GM20431 (cell line): Measurements from ENCODE around the gene SLC26A2.

Experiments
- in situ Hi-C: fragments of 300-500 bp; cut with MseI, MboI; formaldehyde crosslinking; loops from one replicate; pipeline ENCODE4 v1.15.0; 2020; ENCODE audit warnings: low sequenced_read_pairs; ENCODE audit not compliant: unreplicated experiment

SLC26A2 gene

GRCh38 chr5:149999359-149999758, 38.8 kb downstream of the SLC26A2 start:
- in situ Hi-C loops, result loop anchor here (10.0 to 25.0 kb wide), 2 partner anchors 162 to 365 kb away; no protein-coding TSS in a partner anchor

GRCh38 chr5:149999866-150000255, 39.3 kb downstream of the SLC26A2 start:
- in situ Hi-C loops, result loop anchor here (10.0 to 25.0 kb wide), 2 partner anchors 163 to 365 kb away; no protein-coding TSS in a partner anchor

DNA sequence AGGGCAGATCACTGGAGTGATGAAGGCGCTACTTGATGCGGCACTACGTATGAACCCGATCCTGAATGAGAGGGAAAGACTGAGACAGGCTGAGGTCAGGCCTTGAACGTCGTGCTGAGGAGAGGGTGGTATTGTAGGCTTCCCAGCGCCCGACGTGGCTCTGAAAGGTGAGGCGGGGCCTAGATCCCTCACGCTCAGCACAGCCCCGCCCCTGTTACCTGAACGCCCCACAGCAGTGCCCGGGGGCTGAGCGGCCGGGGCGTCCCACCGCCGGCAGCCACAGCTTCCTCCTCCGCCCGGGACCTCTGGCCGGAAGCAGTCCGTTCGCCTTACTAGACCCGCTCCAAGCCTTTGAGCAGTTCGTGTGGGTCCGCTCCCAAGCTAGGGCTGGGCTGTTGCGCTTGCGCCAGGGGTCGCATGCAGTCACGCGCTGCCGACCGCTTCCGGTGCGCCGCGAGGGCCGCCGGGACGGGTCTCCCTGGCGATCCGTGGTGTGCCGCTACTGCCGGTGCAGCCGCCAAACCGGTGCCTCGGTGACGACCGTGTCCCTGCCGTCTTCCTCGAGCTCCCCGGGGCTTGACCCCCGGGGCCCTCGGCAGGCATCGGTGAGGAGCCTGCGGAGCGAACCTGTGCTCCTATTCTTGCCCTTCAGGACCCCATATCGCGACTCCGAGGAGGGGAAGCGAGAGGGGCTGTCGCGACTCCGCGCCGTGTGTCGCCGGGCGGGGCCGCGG, 39.9 kb downstream of the SLC26A2 start, which contains the start of the genes HMGXB3 and TIGD6:
Gene HMGXB3, plus strand, starts transcription at position 484 of the 734 bp plus-strand sequence. CDS start 4,114 bp downstream, outside the sequence.
Gene TIGD6, minus strand, starts transcription at position 399 of the 734 bp plus-strand sequence. CDS start 4,306 bp downstream, outside the sequence.
- in situ Hi-C loops, result no loop called here

DNA sequence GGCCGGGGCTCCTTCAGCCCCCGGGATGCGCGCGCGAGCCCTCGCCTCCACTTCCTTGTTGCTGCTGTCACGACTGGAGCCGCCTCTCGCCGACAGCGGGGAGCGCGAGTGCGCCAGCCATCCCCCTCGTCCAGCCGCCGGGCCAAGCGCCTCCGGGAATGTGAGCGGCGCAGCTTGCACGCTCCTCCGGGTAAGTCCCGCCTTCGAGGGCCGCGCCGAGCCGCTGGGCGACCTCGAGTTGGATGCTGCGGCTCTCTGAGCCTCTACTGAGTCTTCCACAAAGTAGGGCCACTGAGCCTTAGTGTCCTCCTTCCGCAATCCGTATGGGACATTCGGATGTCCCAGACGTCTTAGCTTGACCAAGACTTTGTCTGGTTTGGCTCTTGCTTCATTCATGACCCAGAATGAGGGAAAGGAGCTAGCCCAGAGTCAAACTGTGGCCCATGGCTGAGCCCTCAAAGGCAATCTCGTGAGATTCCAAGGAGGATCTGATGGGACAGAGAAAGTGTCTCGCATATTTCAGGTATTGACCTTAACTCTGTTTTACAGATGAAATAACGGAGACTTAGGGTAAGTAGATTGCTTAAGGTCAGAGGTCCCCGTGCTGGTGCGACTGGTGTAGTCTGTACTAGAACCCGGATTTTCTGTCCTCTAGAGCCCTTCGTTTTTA, 40.6 kb downstream of the SLC26A2 start:
- in situ Hi-C loops, result no loop called here

GRCh38 chr5:150001660-150002486, 41.3 kb downstream of the SLC26A2 start:
- in situ Hi-C loops, result no loop called here

- in situ Hi-C loops, result no loop called here
These were observed 45.8 kb downstream of the SLC26A2 start for GRCh38 chr5:150006318-150006717.

- in situ Hi-C loops, result no loop called here
These were observed 46.5 kb downstream of the SLC26A2 start for GRCh38 chr5:150007050-150007449.

DNA sequence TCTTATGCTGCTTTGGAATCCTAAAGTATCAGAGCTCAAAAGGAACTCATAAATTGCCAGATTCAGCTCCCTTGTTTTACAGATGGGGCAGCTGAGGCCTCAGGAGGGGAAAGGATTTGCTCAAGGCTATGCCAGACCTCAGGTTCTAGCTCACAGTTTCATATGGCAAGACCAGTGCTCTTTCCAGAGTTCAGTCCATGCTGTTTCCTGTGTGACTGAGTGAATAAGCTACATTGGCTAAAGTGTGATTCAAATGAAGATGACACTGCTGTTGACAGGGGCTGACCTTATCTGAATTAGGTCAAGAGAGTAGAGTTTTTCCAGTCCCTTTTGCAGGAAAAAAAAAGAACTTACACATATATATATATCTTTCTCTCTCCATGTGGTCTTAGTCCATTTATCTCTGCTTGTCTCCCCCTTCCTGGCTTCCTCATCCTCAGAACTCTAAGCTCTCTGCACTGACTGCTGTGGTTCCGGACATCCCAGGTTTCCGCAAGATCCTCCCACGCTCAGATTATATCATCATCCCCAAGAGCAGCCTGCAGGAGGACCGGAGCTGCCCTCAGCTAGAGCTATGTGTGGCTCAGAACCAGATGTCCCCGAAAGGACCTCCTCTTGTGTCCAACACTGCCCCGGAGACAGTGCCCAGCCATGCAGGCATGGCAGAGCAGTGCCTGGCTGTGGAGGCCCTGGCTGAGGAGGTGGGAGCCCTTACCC, 49.3 kb downstream of the SLC26A2 start:
- in situ Hi-C loops, result no loop called here

- in situ Hi-C loops, result no loop called here
These were observed 53.4 kb downstream of the SLC26A2 start for GRCh38 chr5:150013931-150014330.

DNA sequence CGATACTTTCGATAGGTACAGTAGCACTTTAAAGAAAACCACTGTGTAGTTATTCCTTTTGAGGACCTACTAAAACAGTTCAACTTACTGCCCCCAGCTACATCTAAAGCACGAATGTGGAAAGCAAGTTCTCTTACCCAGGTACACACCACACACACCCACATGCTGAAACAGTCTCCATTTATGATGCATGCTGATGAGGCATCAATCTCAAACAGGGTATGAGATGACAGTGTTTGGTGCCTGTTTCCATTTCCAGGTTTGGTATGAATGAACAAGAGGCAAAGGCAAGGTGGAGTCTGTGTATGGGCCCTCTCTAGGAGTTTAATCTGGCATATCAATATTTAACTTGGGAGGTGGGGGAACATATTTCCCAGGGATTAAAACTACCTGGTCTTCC, 53.9 kb downstream of the SLC26A2 start:
- in situ Hi-C loops, result no loop called here

- in situ Hi-C loops, result no loop called here
These were observed 54.9 kb downstream of the SLC26A2 start for GRCh38 chr5:150015415-150015814.

GRCh38 chr5:150016537-150016936, 56.0 kb downstream of the SLC26A2 start:
- in situ Hi-C loops, result no loop called here

DNA sequence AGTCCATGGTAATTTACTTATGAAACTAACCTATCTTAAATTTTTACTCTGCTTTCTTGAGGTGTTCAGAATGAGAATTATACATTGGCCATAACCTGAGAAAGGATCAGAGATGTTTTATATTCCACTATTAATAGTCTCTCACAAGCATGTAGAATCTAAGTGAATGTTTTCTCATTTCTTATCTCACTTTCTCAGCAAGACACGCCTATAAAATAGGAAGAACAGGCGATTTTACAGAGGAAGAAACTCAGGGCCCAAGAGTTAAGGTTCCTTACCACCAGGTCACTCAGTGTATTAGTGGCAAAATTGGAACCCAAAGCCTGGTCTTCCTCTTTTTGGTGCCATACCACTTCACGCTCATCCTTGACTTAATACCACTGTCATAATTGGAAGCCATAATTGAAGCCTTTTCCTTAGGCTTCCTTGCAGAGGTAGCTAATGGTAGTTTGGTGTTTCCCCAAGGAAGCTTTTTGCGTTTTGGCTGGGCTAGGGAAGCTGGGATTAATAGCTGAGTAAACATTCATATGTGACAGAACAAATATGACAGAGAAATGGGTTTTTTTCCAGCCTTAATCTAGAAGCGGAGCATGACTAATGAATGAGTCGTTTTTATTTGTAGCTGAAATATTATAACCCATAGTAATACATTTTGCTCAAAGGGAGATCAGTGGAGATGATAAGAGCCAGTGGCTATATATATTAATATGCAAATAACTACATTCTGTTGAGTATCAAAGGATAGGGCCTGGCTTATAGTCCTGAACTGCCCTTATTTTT, 56.9 kb downstream of the SLC26A2 start:
- in situ Hi-C loops, result no loop called here

- in situ Hi-C loops, result no loop called here
These were observed 59.7 kb downstream of the SLC26A2 start for GRCh38 chr5:150020249-150020648.

- in situ Hi-C loops, result no loop called here
These were observed 61.1 kb downstream of the SLC26A2 start for GRCh38 chr5:150021491-150022157.

DNA sequence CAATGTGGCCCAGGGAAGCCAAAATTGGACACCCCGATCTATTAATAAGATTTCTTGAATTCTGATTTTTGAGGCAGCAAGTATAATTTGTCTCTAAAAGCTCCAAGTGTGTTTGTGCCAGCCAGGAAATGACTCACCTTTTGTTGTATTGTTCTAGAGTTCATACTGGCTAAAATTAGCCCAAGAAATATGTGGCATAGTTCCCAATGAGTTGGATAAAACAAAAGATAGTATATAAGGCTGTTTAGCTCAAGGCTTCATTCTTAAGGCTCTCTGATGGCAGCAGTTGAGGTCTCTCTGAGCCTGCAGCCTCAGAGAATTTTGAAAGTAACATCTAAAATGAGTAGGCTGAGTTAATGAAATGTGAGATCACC, 61.6 kb downstream of the SLC26A2 start:
- in situ Hi-C loops, result no loop called here

DNA sequence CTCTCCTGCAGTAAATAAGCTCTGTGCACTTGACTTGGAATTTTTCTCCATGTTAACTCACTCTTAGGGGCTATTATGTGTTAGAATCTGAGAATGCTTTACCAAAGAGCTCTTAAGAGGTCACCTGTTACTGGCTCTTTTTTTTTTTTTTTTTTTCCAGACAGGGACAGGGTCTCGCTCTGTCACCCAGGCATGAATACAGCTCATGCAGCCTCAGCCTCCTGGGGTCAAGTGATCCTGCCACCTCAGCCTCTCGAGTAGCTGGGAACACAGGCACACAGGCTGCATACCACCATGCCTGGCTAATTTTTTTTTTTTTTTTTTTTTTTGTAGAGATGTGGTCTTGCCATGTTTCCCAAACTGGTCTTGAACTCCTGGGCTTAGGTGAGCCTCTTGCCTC, 62.1 kb downstream of the SLC26A2 start:
- in situ Hi-C loops, result no loop called here

GRCh38 chr5:150023136-150023535, 62.6 kb downstream of the SLC26A2 start:
- in situ Hi-C loops, result no loop called here
